Hepatocyte (in vitro differentiated cells): ENCODE data around the gene GIPC1. TPM values are rescaled to one million over a fixed set of nuclear protein-coding genes. Genes with fewer than 3 reads are reported as not detected.

Source experiments
- DNase-seq: peaks from one replicate; pipeline ENCODE4 v3.0.0-alpha.2; 2016; ENCODE audit warnings: low spot score
- H2AFZ ChIP-seq: fragments of 200-600 bp; sonication (generic); 2 replicates; pipeline ENCODE4 v1.6.0; 2016; ENCODE audit warnings: antibody characterized with exemption, mild to moderate bottlenecking
- H3K27ac ChIP-seq: fragments of 200-600 bp; sonication (generic); 2 replicates; pipeline ENCODE4 v1.5.1; 2016; ENCODE audit warnings: mild to moderate bottlenecking
- H3K27me3 ChIP-seq: fragments of 200-600 bp; sonication (generic); 2 replicates; pipeline ENCODE4 v1.6.1; 2016
- H3K36me3 ChIP-seq: fragments of 200-600 bp; sonication (generic); replicated peaks from 2 replicates; pipeline ENCODE4 v1.5.1; 2016; ENCODE audit warnings: low read depth; ENCODE audit not compliant: insufficient read depth
- H3K4me1 ChIP-seq: fragments of 200-600 bp; sonication (generic); 2 replicates; pipeline ENCODE4 v1.5.1; 2016; ENCODE audit warnings: mild to moderate bottlenecking, moderate library complexity; ENCODE audit not compliant: insufficient read depth
- H3K4me2 ChIP-seq: fragments of 200-600 bp; sonication (generic); 2 replicates; pipeline ENCODE4 v1.6.0; 2016
- H3K4me3 ChIP-seq: fragments of 200-600 bp; sonication (generic); 2 replicates; pipeline ENCODE4 v1.5.1; 2016; ENCODE audit warnings: mild to moderate bottlenecking
- H3K79me2 ChIP-seq: fragments of 200-600 bp; sonication (generic); 2 replicates; pipeline ENCODE4 v1.6.0; 2017; ENCODE audit warnings: mild to moderate bottlenecking
- H3K9me2 ChIP-seq: fragments of 200-600 bp; sonication (generic); replicated peaks from 2 replicates; pipeline ENCODE4 v1.6.0; 2017; ENCODE audit warnings: mild to moderate bottlenecking; ENCODE audit not compliant: insufficient read depth
- H3K9me3 ChIP-seq: fragments of 200-600 bp; sonication (generic); 2 replicates; pipeline ENCODE4 v1.5.1; 2016; ENCODE audit warnings: low read depth, mild to moderate bottlenecking
- H4K20me1 ChIP-seq: fragments of 200-600 bp; sonication (generic); 2 replicates; pipeline ENCODE4 v1.6.0; 2016; ENCODE audit warnings: mild to moderate bottlenecking; ENCODE audit not compliant: insufficient read depth, poor library complexity, severe bottlenecking
- EZH2 ChIP-seq: fragments of 200-600 bp; sonication (generic); IDR thresholded peaks from 2 replicates; pipeline ENCODE4 v1.6.1; 2016; ENCODE audit warnings: antibody characterized with exemption, mild to moderate bottlenecking, borderline replicate concordance
- EZH2phosphoT487 ChIP-seq: fragments of 200-600 bp; sonication (generic); IDR thresholded peaks from one replicate; pipeline ENCODE4 v1.6.1; 2018; ENCODE audit warnings: antibody characterized with exemption, mild to moderate bottlenecking, low read depth, moderate library complexity; ENCODE audit not compliant: unreplicated experiment, severe bottlenecking
- WGBS: methylation state at CpG from one replicate; pipeline ENCODE4 v1.1.6; 2016; ENCODE audit warnings: low lambda C conversion rate; ENCODE audit errors: missing lambda C conversion rate; 5-methylcytosine and 5-hydroxymethylcytosine counted together
- polyA plus RNA-seq: library from polyadenylated mRNA; unstranded; fragments of >200 nt; fragmentation: Nextera tagmentation; extraction: Ambion mirVana; gene quantifications from 2 replicates; pipeline ENCODE4 v1.2.1, GENCODE V29; 2016
- total RNA-seq: library from RNA; depleted of rRNA; stranded (reverse); fragments of >200 nt; gene quantifications from 2 replicates; pipeline ENCODE4 v1.2.3, GENCODE V29; 2014
- TF ChIP-seq, protein P1 (sequence below): fragments of 200-600 bp; sonication (generic); IDR thresholded peaks from 2 replicates; pipeline ENCODE4 v1.5.1; 2016; ENCODE audit warnings: antibody characterized with exemption, mild to moderate bottlenecking; ENCODE audit not compliant: poor library complexity

Gene GIPC1
- total and polyA plus RNA-seq, 2 experiments from 2014 or later: 127 to 186 TPM

DNA sequence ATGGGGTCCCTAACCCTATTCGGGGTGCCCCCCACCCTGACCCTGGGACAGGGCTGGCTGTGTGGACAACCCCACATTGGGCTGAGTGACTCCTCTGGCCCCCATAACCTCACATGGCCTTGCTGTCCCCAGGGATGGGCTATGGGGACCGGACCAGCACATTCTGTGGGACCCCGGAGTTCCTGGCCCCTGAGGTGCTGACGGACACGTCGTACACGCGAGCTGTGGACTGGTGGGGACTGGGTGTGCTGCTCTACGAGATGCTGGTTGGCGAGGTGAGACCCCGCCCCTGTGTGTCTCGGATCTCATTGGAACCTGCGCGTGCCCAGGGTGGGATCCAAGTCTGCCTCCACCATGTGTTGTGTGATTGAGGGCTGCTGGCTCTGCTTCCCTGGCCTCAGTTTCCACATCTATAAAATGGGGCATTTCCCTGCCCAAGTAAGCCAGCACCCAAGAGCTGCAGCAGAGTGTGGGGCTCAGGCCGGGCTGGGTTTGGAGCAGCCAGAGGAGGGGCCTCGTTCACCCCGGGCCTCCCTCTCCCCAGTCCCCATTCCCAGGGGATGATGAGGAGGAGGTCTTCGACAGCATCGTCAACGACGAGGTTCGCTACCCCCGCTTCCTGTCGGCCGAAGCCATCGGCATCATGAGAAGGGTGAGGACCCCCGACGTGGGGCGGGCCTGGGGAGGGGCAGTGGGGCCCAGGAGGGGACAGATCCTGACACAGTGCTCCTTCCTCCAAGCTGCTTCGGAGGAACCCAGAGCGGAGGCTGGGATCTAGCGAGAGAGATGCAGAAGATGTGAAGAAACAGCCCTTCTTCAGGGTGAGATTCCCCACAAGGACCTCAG lies 25.7 kb downstream of the GIPC1 start:
- H2AFZ ChIP-seq: no peak overlapping the region
- no peaks in the 10 kb centered on the region for H3K36me3 ChIP-seq

DNA sequence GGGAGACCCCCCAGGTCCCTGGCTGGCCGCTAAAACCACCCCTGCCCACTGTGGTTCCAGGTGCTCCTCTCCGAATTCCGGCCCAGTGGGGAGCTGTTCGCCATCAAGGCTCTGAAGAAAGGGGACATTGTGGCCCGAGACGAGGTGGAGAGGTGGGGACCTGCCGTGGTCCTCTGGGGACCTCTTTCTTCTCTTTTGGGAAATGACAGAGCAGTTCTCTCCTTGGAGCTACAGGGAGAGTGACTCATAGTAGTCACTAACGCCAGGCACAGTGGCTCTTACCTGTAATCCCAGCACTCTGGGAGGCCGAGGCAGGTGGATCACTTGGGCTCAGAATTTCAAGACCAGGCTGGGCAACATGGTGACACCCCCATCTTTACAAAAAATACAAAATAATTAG lies 28.1 kb downstream of the GIPC1 start:
- Histone ChIP-seq H3K4me3 (no peak overlapping the region), H3K4me2 (no peak overlapping the region), H3K27ac (no peak overlapping the region), H3K27me3 (no peaks in the 10 kb centered on the region), H4K20me1 (no peaks in the 10 kb centered on the region), H2AFZ (no peak overlapping the region), H3K9me2 (no peaks in the 10 kb centered on the region), H3K4me1 (peaks cover 11% of the 10 kb centered on the region), H3K79me2 (no peaks in the 10 kb centered on the region), H3K9me3 (no peaks in the 10 kb centered on the region), H3K36me3 (no peaks in the 10 kb centered on the region)
- 83% methylated on average over 9 of the region's 9 CpGs for WGBS
- no peak for DNase-seq
- TF ChIP-seq EZH2 (no peak), EZH2phosphoT487 (no peak)
- TF ChIP-seq, protein P1, sequence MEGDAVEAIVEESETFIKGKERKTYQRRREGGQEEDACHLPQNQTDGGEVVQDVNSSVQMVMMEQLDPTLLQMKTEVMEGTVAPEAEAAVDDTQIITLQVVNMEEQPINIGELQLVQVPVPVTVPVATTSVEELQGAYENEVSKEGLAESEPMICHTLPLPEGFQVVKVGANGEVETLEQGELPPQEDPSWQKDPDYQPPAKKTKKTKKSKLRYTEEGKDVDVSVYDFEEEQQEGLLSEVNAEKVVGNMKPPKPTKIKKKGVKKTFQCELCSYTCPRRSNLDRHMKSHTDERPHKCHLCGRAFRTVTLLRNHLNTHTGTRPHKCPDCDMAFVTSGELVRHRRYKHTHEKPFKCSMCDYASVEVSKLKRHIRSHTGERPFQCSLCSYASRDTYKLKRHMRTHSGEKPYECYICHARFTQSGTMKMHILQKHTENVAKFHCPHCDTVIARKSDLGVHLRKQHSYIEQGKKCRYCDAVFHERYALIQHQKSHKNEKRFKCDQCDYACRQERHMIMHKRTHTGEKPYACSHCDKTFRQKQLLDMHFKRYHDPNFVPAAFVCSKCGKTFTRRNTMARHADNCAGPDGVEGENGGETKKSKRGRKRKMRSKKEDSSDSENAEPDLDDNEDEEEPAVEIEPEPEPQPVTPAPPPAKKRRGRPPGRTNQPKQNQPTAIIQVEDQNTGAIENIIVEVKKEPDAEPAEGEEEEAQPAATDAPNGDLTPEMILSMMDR: no peak

More for the DNA sequence above, 25.7 kb downstream of the GIPC1 start:
- H3K4me1 ChIP-seq: peaks cover 16% of the 10 kb centered on the region
- no peaks in the 10 kb centered on the region for H3K9me2 ChIP-seq
- no peaks in the 10 kb centered on the region for H3K27me3 ChIP-seq
- H3K79me2 ChIP-seq: no peaks in the 10 kb centered on the region
- no peaks in the 10 kb centered on the region for H4K20me1 ChIP-seq
- H3K9me3 ChIP-seq: no peaks in the 10 kb centered on the region
- no peak overlapping the region for H3K4me2 ChIP-seq
- H3K27ac ChIP-seq: no peak overlapping the region
- DNase-seq: no peak
- TF ChIP-seq EZH2phosphoT487 (no peak), EZH2 (no peak)
- TF ChIP-seq, protein P1: no peak
- 90% methylated on average over 25 of the region's 32 CpGs for WGBS
- H3K4me3 ChIP-seq: no peak overlapping the region

DNA sequence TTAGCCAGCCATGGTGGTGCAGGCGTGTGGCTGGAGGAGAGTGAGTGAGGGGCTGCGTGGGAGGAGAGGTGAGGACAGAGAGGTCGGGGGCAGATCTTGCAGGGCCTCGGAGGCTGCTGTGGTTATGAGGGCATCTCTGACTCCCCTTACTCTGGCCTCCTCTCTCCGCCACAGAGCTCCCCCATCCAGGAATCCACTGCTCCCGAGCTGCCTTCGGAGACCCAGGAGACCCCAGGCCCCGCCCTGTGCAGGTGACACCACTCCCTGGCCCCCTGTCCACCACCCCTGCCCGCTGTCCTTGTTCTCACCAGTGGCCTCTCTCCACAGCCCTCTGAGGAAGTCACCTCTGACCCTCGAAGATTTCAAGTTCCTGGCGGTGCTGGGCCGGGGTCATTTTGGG lies 28.5 kb downstream of the GIPC1 start:
- Histone ChIP-seq H3K9me2 (no peaks in the 10 kb centered on the region), H3K4me3 (no peak overlapping the region), H3K9me3 (no peaks in the 10 kb centered on the region), H3K27ac (no peak overlapping the region), H3K36me3 (no peaks in the 10 kb centered on the region), H3K27me3 (no peaks in the 10 kb centered on the region), H3K4me2 (no peak overlapping the region), H4K20me1 (no peaks in the 10 kb centered on the region), H3K4me1 (peaks cover 6% of the 10 kb centered on the region), H2AFZ (no peak overlapping the region), H3K79me2 (no peaks in the 10 kb centered on the region)
- no peak for DNase-seq
- 92% methylated on average over 10 of the region's 12 CpGs for WGBS
- TF ChIP-seq EZH2phosphoT487: no peak
- TF ChIP-seq, protein P1: no peak
- no peak for TF ChIP-seq EZH2
